ENCODE measurements around the gene QDPR. TPM values are rescaled to one million over a fixed set of nuclear protein-coding genes. Genes with fewer than 3 reads are reported as not detected.

QDPR gene
- total and polyA plus RNA-seq, 9 of the 15 experiments (the other 6 are each of a cell fraction or from before 2014, with no cell fraction given), result 5.7 to 29.7 (median 17.2) TPM

- TF ChIP-seq ZNF395 (CRISPR knock-in tag; IDR thresholded peaks at IDR 0.05) (no peak), ZNF318 (IDR thresholded peaks at IDR 0.05; ENCODE audit: borderline replicate concordance in 1 of 2, low read depth in 1 of 2) (no peak), ZNF23 (CRISPR knock-in tag; IDR thresholded peaks at IDR 0.05) (no peak), FOXK2 (conservative IDR thresholded peaks at IDR 0.05 in 1 of 2, IDR thresholded peaks at IDR 0.05 in 1 of 2; ENCODE audit: low read depth in 2 of 2) (peak; percentile 95 to 97), ATF4 (CRISPR knock-in tag; IDR thresholded peaks at IDR 0.05) (no peak), SIX5 (IDR thresholded peaks at IDR 0.05; ENCODE audit: borderline replicate concordance in 1 of 2, insufficient read depth in 1 of 2, low read depth in 1 of 2, low read length in 2 of 2) (no peak), CBFA2T2 (conservative IDR thresholded peaks at IDR 0.05) (no peak), XRCC4 (IDR thresholded peaks at IDR 0.05; ENCODE audit: extremely low read depth, insufficient read depth, insufficient read length) (no peak), RUNX1 (IDR thresholded peaks at IDR 0.05; ENCODE audit: low read depth) (no peak), FOXJ3 (CRISPR knock-in tag; IDR thresholded peaks at IDR 0.05) (no peak), HDAC6 (IDR thresholded peaks at IDR 0.05; ENCODE audit: low read depth, low read length) (no peak), CBX8 (IDR thresholded peaks at IDR 0.05; ENCODE audit: borderline replicate concordance, extremely low read depth, low read depth, low read length, poor library complexity, severe bottlenecking) (no peak), ESRRA (IDR thresholded peaks at IDR 0.05; ENCODE audit: borderline replicate concordance, low read depth) (no peak), TAF9B (IDR thresholded peaks at IDR 0.05; ENCODE audit: partially characterized antibody) (no peak), TSC22D4 (tag; IDR thresholded peaks at IDR 0.05) (no peak), CXXC5 (CRISPR knock-in tag; IDR thresholded peaks at IDR 0.05) (no peak), ZNF217 (CRISPR knock-in tag; IDR thresholded peaks at IDR 0.05) (no peak), ZKSCAN3 (CRISPR knock-in tag; IDR thresholded peaks at IDR 0.05) (no peak), CHD1 (IDR thresholded peaks at IDR 0.05; ENCODE audit: low read length) (no peak)
These were observed 46.0 kb upstream of the QDPR start (continued) for GRCh38 chr4:17557880-17558279.

All from K562 (cell line).